Activated CD4-positive, alpha-beta T cell treated with anti-CD3 and anti-CD28 coated beads for 36 hours (primary cell): ENCODE results near the gene NEURL1. TPM values are rescaled to one million over a fixed set of nuclear protein-coding genes. Genes with fewer than 3 reads are reported as not detected.
"Not testable (repeated sequence)": the region's sequence is repeated elsewhere in the genome, so short reads cannot be mapped to it uniquely, and the experiment has no call there.

ENCODE experiments used
- ATAC-seq: fragments of 200-7000 bp; cut with Tn5 transposase; one replicate; pipeline ENCODE4 v1.10.0; 2021; ENCODE audit warnings: mild to moderate bottlenecking, moderate library complexity
- CTCF ChIA-PET: fragments of 350-600 bp; sonication (Branson Sonifier 250); formaldehyde crosslinking; loops from one replicate; lab custom pipeline; 2021; ENCODE audit warnings: antibody characterized with exemption; lab: Charles Lee
- POLR2A ChIA-PET: fragments of 350-600 bp; sonication (Branson Sonifier 250); formaldehyde crosslinking; loops from one replicate; lab custom pipeline; 2021; ENCODE audit warnings: antibody characterized with exemption, inconsistent platforms; lab: Charles Lee
- DNase-seq: peaks from one replicate; pipeline ENCODE4 v3.0.0-alpha.2; 2020
- H3K27ac Mint-ChIP-seq: one replicate; pipeline ENCODE4 v1.8.0; 2021; ENCODE audit warnings: mixed read lengths
- H3K27me3 Mint-ChIP-seq: one replicate; pipeline ENCODE4 v1.8.0; 2021; ENCODE audit warnings: mixed read lengths
- H3K36me3 Mint-ChIP-seq: one replicate; pipeline ENCODE4 v1.8.0; 2021; ENCODE audit warnings: low read depth, mixed read lengths
- H3K4me1 Mint-ChIP-seq: one replicate; pipeline ENCODE4 v1.8.0; 2021; ENCODE audit warnings: mixed read lengths
- H3K4me3 Mint-ChIP-seq: one replicate; pipeline ENCODE4 v1.8.0; 2021; ENCODE audit warnings: mild to moderate bottlenecking, moderate library complexity, mixed read lengths
- H3K9me3 Mint-ChIP-seq: one replicate; pipeline ENCODE4 v1.8.0; 2021; ENCODE audit warnings: low read depth, mixed read lengths
- intact Hi-C, 2 experiments: fragments of 100-400 bp; cut with DNase I in 1 of 2; cut with micrococcal nuclease in 1 of 2; formaldehyde crosslinking; loops; one replicate each; pipeline versions ENCODE4 v1.14.2 to v1.15.1; 2022 to 2024; cut with DNase I, micrococcal nuclease
- total RNA-seq, 2 experiments: library from RNA; stranded (reverse); gene quantifications; one replicate each; pipeline ENCODE4 v1.2.3, GENCODE V29; 2021

Gene NEURL1
- total RNA-seq, 2 experiments from 2014 or later, result 2.3 to 2.4 TPM

DNA sequence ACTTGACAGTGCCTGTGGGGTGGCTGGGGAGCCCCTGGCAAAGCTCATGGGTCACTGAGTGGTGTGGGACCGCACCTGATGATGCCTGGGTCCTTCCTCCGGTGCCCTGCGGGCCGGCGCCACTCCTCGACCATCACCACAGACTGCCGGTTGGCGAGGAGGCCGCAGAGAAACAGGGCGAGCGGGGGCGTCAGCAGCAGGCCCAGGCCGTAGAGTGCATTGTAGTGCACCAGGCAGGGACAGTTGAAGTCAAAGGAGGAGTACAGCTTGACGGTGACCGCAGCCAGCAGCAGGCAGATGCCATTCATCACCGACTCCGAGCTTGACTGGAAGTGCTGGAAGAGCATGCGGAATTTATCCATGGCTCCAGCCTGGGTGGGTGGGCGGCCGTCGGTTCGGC is 14.8 kb upstream of the NEURL1 start:
- intact Hi-C loops, result no loop called here
- CTCF ChIA-PET, result interaction anchor here (0.6 to 1.8 kb wide), 2 partner anchors 10 to 240 kb away, joined by 3 to 4 read pairs; no protein-coding TSS in a partner anchor
- POLR2A ChIA-PET, result no interaction called here
- no peak overlapping the region for H3K4me3 Mint-ChIP-seq
- no peak for DNase-seq
- no peaks in the 10 kb centered on the region for H3K36me3 Mint-ChIP-seq
- H3K27me3 Mint-ChIP-seq, result no peaks in the 10 kb centered on the region
- H3K9me3 Mint-ChIP-seq, result no peaks in the 10 kb centered on the region
- ATAC-seq, result no peak
- peaks cover 3% of the 10 kb centered on the region for H3K4me1 Mint-ChIP-seq
- H3K27ac Mint-ChIP-seq, result no peak overlapping the region

DNA sequence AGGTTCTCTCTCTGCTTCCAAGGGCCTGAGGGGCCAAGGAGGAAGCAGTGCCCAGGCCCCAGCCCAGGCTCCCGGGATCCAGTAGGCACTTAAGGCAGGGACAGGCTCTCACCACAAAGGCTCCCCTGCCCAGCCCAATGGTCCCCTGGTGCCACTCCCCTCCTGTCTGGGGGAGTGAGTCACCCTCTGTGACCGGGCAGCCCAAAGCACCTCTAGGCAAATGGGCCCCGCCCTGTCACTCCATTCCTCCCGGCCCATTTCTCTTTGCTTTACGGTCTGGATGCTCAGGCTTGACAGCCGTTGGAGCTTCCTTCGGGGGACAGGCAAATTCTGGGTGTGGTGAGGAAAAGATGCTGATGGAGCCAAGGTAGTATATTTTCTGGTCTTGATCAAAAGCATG is 14.4 kb upstream of the NEURL1 start, which contains the start of gene CALHM3:
TSS of gene CALHM3 (minus strand) at position 106 of the 400 bp plus-strand sequence. CDS start 208 bp downstream, outside the sequence.
- H3K36me3 Mint-ChIP-seq, result no peaks in the 10 kb centered on the region
- peaks cover 3% of the 10 kb centered on the region for H3K4me1 Mint-ChIP-seq
- DNase-seq (no peak), ATAC-seq (no peak)
- H3K27me3 Mint-ChIP-seq, result no peaks in the 10 kb centered on the region
- intact Hi-C loops, result no loop called here
- CTCF ChIA-PET, result interaction anchor here (1.8 kb wide), 1 partner anchor 10 kb away, joined by 4 read pairs; no protein-coding TSS in a partner anchor
- POLR2A ChIA-PET, result no interaction called here
- H3K9me3 Mint-ChIP-seq, result no peaks in the 10 kb centered on the region
- no peak within 1 kb of the TSS for H3K27ac Mint-ChIP-seq
- no peak within 1 kb of the TSS for H3K4me3 Mint-ChIP-seq

DNA sequence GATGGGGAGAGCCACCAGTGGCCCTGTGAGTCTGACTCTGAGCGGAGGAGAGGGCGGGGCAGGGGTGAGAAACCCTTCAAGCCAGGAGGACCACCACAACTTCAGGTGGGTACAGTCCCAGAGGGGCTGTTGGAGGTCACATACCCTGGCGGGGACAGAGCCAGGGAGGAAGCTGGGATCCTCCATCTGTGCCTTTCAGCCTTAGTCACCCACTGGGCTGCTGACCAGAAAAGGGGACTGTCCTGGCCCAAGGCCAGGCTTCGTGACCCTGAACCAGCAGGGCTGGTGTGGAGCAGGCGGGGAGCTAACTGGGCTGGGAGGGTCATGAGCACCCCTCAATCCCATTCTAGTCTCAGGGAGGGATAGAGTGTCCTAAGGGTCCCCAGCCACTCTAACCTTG is 13.0 kb upstream of the NEURL1 start:
- intact Hi-C loops, result loop anchor here in 1 of 2 experiments (5.0 to 10.0 kb wide), 2 partner anchors 563 to 646 kb away; partner anchors contain the start of genes CNNM2 and CYP17A1
- Mint-ChIP-seq H3K9me3 (no peaks in the 10 kb centered on the region), H3K27me3 (no peaks in the 10 kb centered on the region), H3K4me3 (no peak overlapping the region), H3K27ac (no peak overlapping the region), H3K36me3 (no peaks in the 10 kb centered on the region), H3K4me1 (peaks cover 3% of the 10 kb centered on the region)
- DNase-seq (no peak), ATAC-seq (no peak)
- ChIA-PET CTCF (interaction anchor here (0.7 to 1.8 kb wide), 5 partner anchors 8 to 48 kb away, joined by 3 to 7 read pairs (median 4); no protein-coding TSS in a partner anchor), POLR2A (no interaction called here)

DNA sequence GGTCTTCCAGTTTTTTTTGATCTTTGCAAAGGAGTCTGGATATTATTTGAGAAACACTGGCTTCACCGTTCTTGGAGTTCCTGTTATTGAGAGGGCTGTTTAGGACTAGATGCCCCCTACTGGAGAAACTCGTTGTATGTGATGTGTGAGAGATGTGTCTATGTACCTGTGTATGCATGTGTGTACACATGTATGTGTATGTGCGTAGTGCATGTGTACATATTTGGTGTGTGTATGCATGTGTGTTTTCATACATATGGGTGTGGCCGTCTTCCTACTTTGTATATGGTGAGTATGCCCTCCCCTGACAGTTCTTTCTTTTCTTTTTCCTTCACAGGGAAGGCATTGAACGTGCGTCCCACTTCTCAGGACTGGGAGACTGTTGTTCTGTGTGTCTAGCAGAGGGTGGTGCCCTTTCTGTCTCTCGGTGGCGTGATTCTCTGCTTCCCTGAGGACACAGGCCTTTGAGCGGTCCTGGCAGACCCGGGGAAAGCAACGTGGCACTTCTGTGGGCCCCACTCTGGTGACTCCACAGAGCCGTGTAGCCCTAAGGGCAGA is 11.5 kb upstream of the NEURL1 start:
- intact Hi-C loops, result loop anchor here (1.0 to 10.0 kb wide), 5 partner anchors 31 to 647 kb away; partner anchors contain the start of genes CNNM2 (in 1 of the 2) and CYP17A1 (in 1 of the 2)
- POLR2A ChIA-PET, result no interaction called here
- ATAC-seq, result peak; percentile 69

DNA sequence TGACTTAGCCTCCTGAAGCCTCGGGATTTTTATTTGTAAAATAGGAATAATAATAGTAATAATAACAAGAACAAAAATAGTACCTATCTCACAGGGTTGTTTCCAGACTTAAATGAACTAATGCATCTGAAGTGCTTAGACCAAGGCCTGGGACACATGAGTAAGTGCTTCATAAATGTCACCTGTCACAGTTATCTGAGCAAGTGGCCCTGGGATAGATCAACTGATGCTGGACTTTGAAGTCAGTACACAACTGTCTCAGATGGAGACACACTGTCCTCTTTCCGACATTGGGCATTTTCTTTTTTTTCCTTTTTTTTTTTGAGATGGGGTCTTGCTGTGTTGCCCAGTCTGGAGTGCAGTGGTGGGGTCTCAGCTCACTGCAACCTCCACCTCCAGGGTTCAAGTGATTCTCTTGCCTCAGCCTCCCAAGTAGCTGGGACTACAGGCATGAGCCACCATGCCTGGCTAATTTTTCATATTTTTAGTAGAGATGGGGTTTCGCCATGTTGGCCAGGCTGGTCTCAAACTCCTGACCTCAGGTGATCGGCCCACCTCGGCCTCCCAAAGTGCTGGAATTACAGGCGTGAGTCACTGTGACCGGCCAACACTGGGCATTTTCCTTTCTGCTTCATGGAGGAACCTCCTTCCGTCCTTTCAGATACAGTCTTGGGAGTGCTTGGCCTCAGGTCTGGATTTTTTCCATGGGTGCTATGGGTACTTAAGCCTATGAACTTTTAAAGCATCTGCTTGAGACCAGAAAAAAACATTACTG is 6.7 kb upstream of the NEURL1 start:
- CTCF ChIA-PET, result interaction anchor here (0.6 to 2.7 kb wide), 13 partner anchors 11 to 104 kb away, joined by 3 to 23 read pairs (median 4); partner anchors contain the start of gene CALHM2
- POLR2A ChIA-PET, H3K9me3 Mint-ChIP-seq, H3K27ac Mint-ChIP-seq, DNase-seq, ATAC-seq, H3K4me3 Mint-ChIP-seq, H3K27me3 Mint-ChIP-seq, H3K36me3 Mint-ChIP-seq: not testable (repeated sequence)
- intact Hi-C loops, result loop anchor here in 1 of 2 experiments (10.0 kb wide), 1 partner anchor 652 kb away; the partner anchor contains the start of gene CYP17A1
- H3K4me1 Mint-ChIP-seq, result peaks cover 15% of the 10 kb centered on the region

More for the DNA sequence above, 11.5 kb upstream of the NEURL1 start:
- Mint-ChIP-seq H3K9me3 (no peaks in the 10 kb centered on the region), H3K4me3 (no peak overlapping the region), H3K27ac (no peak overlapping the region), H3K4me1 (no peaks in the 10 kb centered on the region), H3K36me3 (no peaks in the 10 kb centered on the region), H3K27me3 (no peaks in the 10 kb centered on the region)
- CTCF ChIA-PET, result interaction anchor here (1.8 kb wide), 1 partner anchor 64 kb away, joined by 15 read pairs; no protein-coding TSS in a partner anchor
- DNase-seq, result no peak

DNA sequence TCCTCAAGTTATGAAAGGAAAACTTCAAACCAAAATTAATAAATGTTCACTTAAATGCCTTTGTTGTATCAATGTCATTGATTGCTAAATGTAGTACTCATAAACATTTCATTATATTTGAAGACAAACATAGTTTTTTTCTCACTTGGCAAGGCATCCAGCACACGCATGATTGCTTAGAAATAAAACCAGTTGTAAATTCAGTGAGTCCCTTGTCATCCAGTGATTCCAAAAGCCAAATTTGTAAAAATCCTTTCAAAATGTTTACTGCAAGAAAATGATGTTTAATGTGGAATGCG is 6.1 kb upstream of the NEURL1 start:
- no peak for ATAC-seq
- no peaks in the 10 kb centered on the region for H3K36me3 Mint-ChIP-seq
- ChIA-PET CTCF (no interaction called here), POLR2A (no interaction called here)
- H3K27me3 Mint-ChIP-seq, result peaks cover 5% of the 10 kb centered on the region
- no peak overlapping the region for H3K27ac Mint-ChIP-seq
- H3K4me3 Mint-ChIP-seq, result no peak overlapping the region
- H3K4me1 Mint-ChIP-seq, result peaks cover 15% of the 10 kb centered on the region
- no peak for DNase-seq
- intact Hi-C loops, result loop anchor here in 1 of 2 experiments (10.0 kb wide), 1 partner anchor 653 kb away; the partner anchor contains the start of gene CYP17A1
- no peaks in the 10 kb centered on the region for H3K9me3 Mint-ChIP-seq

DNA sequence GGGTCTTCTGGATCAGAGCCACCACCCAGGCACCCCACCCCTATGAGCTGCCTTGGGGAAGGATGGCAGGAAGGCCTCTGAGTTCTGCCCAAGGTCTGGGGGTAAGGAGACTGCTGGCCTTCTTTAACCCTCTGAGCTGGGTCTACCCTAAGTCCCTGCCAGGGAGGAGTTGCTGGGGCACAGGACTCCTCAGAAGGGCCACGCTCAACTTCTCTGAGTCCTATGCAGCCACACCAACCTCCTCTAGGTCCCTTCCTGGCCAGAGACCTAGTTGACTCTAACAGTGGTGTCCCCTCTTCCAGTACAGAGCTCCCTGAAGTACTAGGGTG is 2.6 kb upstream of the NEURL1 start:
- Mint-ChIP-seq H3K9me3 (no peaks in the 10 kb centered on the region), H3K36me3 (no peaks in the 10 kb centered on the region), H3K27ac (no peak overlapping the region), H3K4me1 (peaks cover 25% of the 10 kb centered on the region), H3K27me3 (peaks cover 30% of the 10 kb centered on the region), H3K4me3 (no peak overlapping the region)
- ATAC-seq (peak; percentile 8), DNase-seq (no peak)
- ChIA-PET CTCF (interaction anchor here (0.8 to 1.2 kb wide), 4 partner anchors 20 to 196 kb away, joined by 3 to 4 read pairs (median 4); partner anchors contain the start of genes ATP5MK, CALHM2 and PDCD11), POLR2A (no interaction called here)
- intact Hi-C loops, result loop anchor here in 1 of 2 experiments (5.0 kb wide), 1 partner anchor 91 kb away; no protein-coding TSS in a partner anchor

DNA sequence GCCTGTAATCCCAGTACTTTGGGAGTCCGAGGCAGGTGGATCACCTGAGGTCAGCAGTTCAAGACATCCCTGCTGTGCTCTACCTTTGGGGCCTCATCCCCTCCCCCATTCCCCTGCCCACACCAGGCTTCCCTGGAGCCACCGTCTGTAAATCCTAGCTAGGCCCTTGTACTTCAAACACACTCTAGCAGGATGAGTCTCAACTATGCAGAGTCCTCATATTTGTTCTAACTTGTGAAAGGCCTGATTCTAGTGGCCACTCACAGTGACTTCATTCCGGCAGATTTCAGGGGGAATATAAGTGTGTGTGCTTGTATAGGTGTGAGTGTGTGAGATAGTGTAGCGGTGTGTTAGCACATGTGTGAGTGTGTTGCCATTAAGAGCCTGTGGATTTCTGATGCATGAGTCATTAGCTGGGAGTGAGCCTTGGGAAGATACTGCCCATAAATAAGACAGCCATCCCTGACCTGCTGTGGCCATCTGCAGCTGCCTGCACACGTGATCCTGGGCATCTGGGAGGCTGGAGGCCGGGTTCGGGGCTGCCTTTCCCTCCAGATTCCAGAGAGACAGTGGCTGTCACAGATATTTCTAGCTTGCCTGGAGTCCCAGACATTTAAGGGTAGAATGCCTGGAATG is 1.7 kb upstream of the NEURL1 start:
- Mint-ChIP-seq H3K4me1 (peaks cover 25% of the 10 kb centered on the region), H3K4me3 (no peak overlapping the region), H3K27ac (peak overlapping the region; percentile 16), H3K9me3 (no peaks in the 10 kb centered on the region), H3K27me3 (peaks cover 32% of the 10 kb centered on the region), H3K36me3 (no peaks in the 10 kb centered on the region)
- intact Hi-C loops, result loop anchor here in 1 of 2 experiments (5.0 kb wide), 1 partner anchor 90 kb away; no protein-coding TSS in a partner anchor
- ChIA-PET POLR2A (no interaction called here), CTCF (interaction anchor here (0.9 to 1.3 kb wide), 3 partner anchors 10 to 139 kb away, joined by 3 to 4 read pairs (median 3); no protein-coding TSS in a partner anchor)
- ATAC-seq (no peak), DNase-seq (no peak)

DNA sequence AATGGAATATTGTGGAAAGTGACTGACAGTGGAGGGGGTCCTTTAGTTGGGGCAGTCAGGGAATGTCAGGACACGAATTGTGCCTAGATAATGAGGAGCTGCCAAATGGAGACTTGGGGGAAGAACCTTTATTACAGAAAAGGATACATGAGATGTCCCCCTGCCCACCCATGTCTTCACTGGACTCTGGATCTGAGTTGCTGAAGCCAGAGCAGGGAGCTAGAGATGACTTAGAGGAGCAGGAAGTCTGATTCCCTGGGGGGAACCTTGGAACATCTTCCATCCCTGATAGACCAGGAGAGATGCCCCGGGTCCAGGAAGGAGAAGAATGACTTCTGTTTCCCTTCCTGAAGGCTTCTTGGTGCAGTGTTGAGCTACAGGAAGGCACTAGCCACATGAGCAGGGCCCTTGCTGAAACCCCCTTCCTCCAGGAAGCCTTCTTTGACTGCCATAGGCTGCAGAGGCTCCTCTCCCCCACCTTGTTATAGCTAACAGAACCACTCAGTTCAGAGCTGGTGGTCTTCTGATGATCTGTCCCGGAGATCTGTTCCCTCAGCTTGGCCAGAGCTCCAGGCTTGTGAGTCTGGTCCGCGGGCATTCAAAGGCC is 747 bp upstream of the NEURL1 start:
- peaks cover 25% of the 10 kb centered on the region for H3K4me1 Mint-ChIP-seq
- no peak overlapping the region for H3K27ac Mint-ChIP-seq
- no peaks in the 10 kb centered on the region for H3K9me3 Mint-ChIP-seq
- intact Hi-C loops, result loop anchor here in 1 of 2 experiments (5.0 kb wide), 1 partner anchor 90 kb away; no protein-coding TSS in a partner anchor
- H3K27me3 Mint-ChIP-seq, result peaks cover 39% of the 10 kb centered on the region
- ChIA-PET POLR2A (interaction anchor here (0.5 kb wide), 1 partner anchor 151 kb away, joined by 3 read pairs; no protein-coding TSS in a partner anchor), CTCF (interaction anchor here (0.6 to 1.3 kb wide), 9 partner anchors 9 to 672 kb away, joined by 3 to 5 read pairs (median 3); partner anchors contain the start of gene CNNM2)
- peak overlapping the region; percentile 73 for H3K4me3 Mint-ChIP-seq
- H3K36me3 Mint-ChIP-seq, result no peaks in the 10 kb centered on the region
- DNase-seq, result no peak
- ATAC-seq, result no peak

DNA sequence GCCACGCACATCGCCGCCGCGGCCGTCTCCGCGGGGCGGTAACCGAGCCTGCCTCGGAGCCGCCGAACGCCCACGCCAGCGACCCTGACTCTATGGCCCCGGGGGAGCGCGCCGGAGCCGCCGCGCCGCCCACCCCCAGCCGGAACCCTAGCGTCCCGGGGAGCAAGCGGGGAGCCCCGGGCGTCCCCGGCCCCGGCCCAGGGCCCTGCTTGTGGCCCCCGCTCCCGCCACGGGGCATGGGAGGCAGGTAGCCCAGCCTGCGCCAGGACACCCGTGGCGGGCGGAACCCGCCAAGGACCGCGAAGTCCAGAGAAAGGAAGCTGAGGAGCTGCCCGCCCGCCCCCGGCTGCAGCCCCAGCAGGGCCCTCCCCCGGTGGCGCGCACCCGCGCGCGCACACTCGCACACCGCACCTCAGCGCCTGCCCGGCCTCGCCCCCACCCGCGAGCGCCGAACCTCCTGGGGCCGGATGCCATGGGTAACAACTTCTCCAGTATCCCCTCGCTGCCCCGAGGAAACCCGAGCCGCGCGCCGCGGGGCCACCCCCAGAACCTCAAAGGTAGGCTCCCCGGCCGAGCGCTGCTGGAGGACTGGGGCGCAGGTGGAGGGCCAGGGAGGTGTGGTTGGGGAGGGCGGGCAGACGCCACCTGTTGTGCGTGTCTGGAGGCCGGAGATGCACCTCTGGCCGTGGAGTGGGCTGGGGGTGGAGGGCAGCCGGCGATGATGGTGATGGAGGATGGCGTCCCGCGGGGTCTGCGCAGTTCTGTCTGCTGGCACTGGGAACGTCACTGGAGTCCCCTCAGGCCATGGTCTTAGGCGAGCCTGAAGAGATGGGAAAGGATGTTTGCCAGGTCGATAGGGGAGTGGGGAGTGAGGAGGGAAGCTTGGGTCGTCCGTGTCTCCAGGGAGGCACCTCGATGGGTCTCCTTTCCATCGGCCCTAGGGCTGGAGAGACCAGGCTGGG is 692 bp downstream of the NEURL1 start:
- DNase-seq (peak; percentile 60), ATAC-seq (peak; percentile 18)
- intact Hi-C loops, result loop anchor here in 1 of 2 experiments (2.0 to 5.0 kb wide), 2 partner anchors 88 to 185 kb away; no protein-coding TSS in a partner anchor
- H3K27me3 Mint-ChIP-seq, result peaks cover 42% of the 10 kb centered on the region
- peak overlapping the region; percentile 45 for H3K4me3 Mint-ChIP-seq
- no peaks in the 10 kb centered on the region for H3K9me3 Mint-ChIP-seq
- H3K4me1 Mint-ChIP-seq, result peaks cover 25% of the 10 kb centered on the region
- ChIA-PET POLR2A (no interaction called here), CTCF (interaction anchor here (0.7 to 1.2 kb wide), 2 partner anchors 10 to 576 kb away, joined by 3 to 4 read pairs; partner anchors contain the start of gene CNNM2)
- no peak overlapping the region for H3K27ac Mint-ChIP-seq
- H3K36me3 Mint-ChIP-seq, result no peaks in the 10 kb centered on the region
